GM12873 (cell line): ENCODE results near the gene CHMP1B.

Experiments
- CTCF ChIP-seq: IDR thresholded peaks from 2 replicates; pipeline ENCODE4 v1.5.1; 2012; ENCODE audit warnings: low read depth, mild to moderate bottlenecking, moderate library complexity, low read length, control low read depth; ENCODE audit not compliant: insufficient read depth; ENCODE audit errors: missing control alignments

Gene CHMP1B

GRCh38 chr18:11883153-11883552 lies 31.9 kb downstream of the CHMP1B start:
- TF ChIP-seq CTCF: no peak

GRCh38 chr18:11884396-11885030 lies 33.3 kb downstream of the CHMP1B start:
- TF ChIP-seq CTCF: no peak

GRCh38 chr18:11885278-11885947 lies 34.2 kb downstream of the CHMP1B start:
- TF ChIP-seq CTCF: no peak

GRCh38 chr18:11886577-11887110 lies 35.4 kb downstream of the CHMP1B start:
- no peak for TF ChIP-seq CTCF

- TF ChIP-seq CTCF: no peak
Observed at GRCh38 chr18:11887328-11888128, 36.3 kb downstream of the CHMP1B start.

- no peak for TF ChIP-seq CTCF
Observed at GRCh38 chr18:11888726-11889125, 37.5 kb downstream of the CHMP1B start.

GRCh38 chr18:11889284-11889683 lies 38.1 kb downstream of the CHMP1B start:
- no peak for TF ChIP-seq CTCF
